CD4-positive, alpha-beta T cell (primary cell): ENCODE measurements around the gene FUT7. TPM values are rescaled to one million over a fixed set of nuclear protein-coding genes. Genes with fewer than 3 reads are reported as not detected.
"Not testable (repeated sequence)": the region's sequence is repeated elsewhere in the genome, so short reads cannot be mapped to it uniquely, and the experiment has no call there.

ENCODE experiments used
- ATAC-seq: fragments of 200-7000 bp; cut with Tn5 transposase; one replicate; pipeline ENCODE4 v1.10.0; 2022; ENCODE audit warnings: mild to moderate bottlenecking; ENCODE audit not compliant: poor library complexity
- CTCF ChIA-PET: fragments of 350-600 bp; sonication (Branson Sonifier 250); formaldehyde crosslinking; loops from one replicate; lab custom pipeline; 2021; ENCODE audit warnings: antibody characterized with exemption, inconsistent platforms; lab: Charles Lee
- POLR2A ChIA-PET: fragments of 350-600 bp; sonication (Branson Sonifier 250); formaldehyde crosslinking; loops from one replicate; lab custom pipeline; 2021; ENCODE audit warnings: antibody characterized with exemption, inconsistent platforms; lab: Charles Lee
- DNase-seq, 14 experiments: peaks; one replicate each; pipeline ENCODE4 v3.0.0-alpha.2; 2013 to 2020; ENCODE audit warnings: mixed read lengths in 2 of 14
- H3K27ac ChIP-seq, 2 donors: one replicate each; pipeline versions ENCODE4 v1.5.1 to v1.7.0; 2013; ENCODE audit warnings: low read length in 2 of 2, low read depth in 1 of 2, mild to moderate bottlenecking in 1 of 2
- H3K27me3 ChIP-seq, 2 experiments: 1 replicate in 1 of 2; 2 replicates in 1 of 2; pipeline versions ENCODE4 v1.6.1 to v1.7.0; 2013; ENCODE audit warnings: low read length in 2 of 2, control low read depth in 1 of 2, mild to moderate bottlenecking in 1 of 2, moderate library complexity in 1 of 2; ENCODE audit not compliant: insufficient read depth in 2 of 2, control insufficient read depth in 1 of 2
- H3K36me3 ChIP-seq: one replicate; pipeline ENCODE4 v1.6.1; 2013; ENCODE audit warnings: low read length, control low read depth; ENCODE audit not compliant: insufficient read depth
- H3K4me1 ChIP-seq: one replicate; pipeline ENCODE4 v1.6.1; 2013; ENCODE audit warnings: low read length, control low read depth; ENCODE audit not compliant: insufficient read depth
- H3K4me3 ChIP-seq: one replicate; pipeline ENCODE4 v1.5.1; 2013; ENCODE audit warnings: mild to moderate bottlenecking, low read length, moderate library complexity
- H3K9me3 ChIP-seq, 2 experiments: 1 replicate in 1 of 2; 2 replicates in 1 of 2; pipeline versions ENCODE4 v1.6.1 to v1.7.0; 2013; ENCODE audit warnings: low read length in 2 of 2, mild to moderate bottlenecking in 2 of 2, control low read depth in 1 of 2, moderate library complexity in 1 of 2; ENCODE audit not compliant: control insufficient read depth in 1 of 2, insufficient read depth in 1 of 2
- H3K27ac Mint-ChIP-seq: one replicate; pipeline ENCODE4 v1.8.0; 2020; ENCODE audit warnings: mixed read lengths
- H3K27me3 Mint-ChIP-seq: one replicate; pipeline ENCODE4 v1.8.0; 2021; ENCODE audit warnings: mixed read lengths
- H3K36me3 Mint-ChIP-seq: one replicate; pipeline ENCODE4 v1.8.0; 2021; ENCODE audit warnings: low read depth, mixed read lengths
- H3K4me1 Mint-ChIP-seq: one replicate; pipeline ENCODE4 v1.8.0; 2021; ENCODE audit warnings: low read depth, mixed read lengths
- H3K4me3 Mint-ChIP-seq: one replicate; pipeline ENCODE4 v1.8.0; 2020; ENCODE audit warnings: mild to moderate bottlenecking, mixed read lengths
- H3K9me3 Mint-ChIP-seq: one replicate; pipeline ENCODE4 v1.8.0; 2020; ENCODE audit warnings: mixed read lengths
- CTCF ChIP-seq: fragments of 200-600 bp; IDR thresholded peaks from one replicate; pipeline ENCODE4 v1.8.0; 2022; ENCODE audit warnings: antibody characterized with exemption, mild to moderate bottlenecking
- intact Hi-C, 2 experiments: fragments of 100-400 bp; cut with DNase I in 1 of 2; cut with micrococcal nuclease in 1 of 2; formaldehyde crosslinking; loops; one replicate each; pipeline versions ENCODE4 v1.15.1 to v1.9.0; 2023 to 2025; cut with DNase I, micrococcal nuclease
- total RNA-seq, 174 experiments: library from RNA in 2 of 174; stranded (reverse) in 2 of 174; gene quantifications; one replicate each; pipeline ENCODE4 v1.2.3 and lab custom pipeline; 2021 to 2026

Gene FUT7
- total RNA-seq, 2 experiments from 2014 or later: 1.7 to 1.8 TPM

GRCh38 chr9:137034709-137035506 lies 3.0 kb upstream of the FUT7 start:
- CTCF ChIA-PET: interaction anchor here (0.6 to 2.9 kb wide), 35 partner anchors 9 to 494 kb away, joined by 3 to 20 read pairs (median 4); partner anchors contain the start of genes AJM1, CLIC3, MAN1B1 and NELFB
- peak overlapping the region; percentile 68 for H3K4me3 Mint-ChIP-seq
- POLR2A ChIA-PET: interaction anchor here (0.6 to 2.4 kb wide), 19 partner anchors 10 to 308 kb away, joined by 3 to 9 read pairs (median 4); partner anchors contain the start of genes AJM1, FBXW5, LCN12 and MAN1B1
- Histone ChIP-seq H3K27ac (peak overlapping the region; percentile 29 to 60), H3K4me3 (peak overlapping the region; percentile 51), H3K4me1 (peaks cover 52% of the 10 kb centered on the region), H3K9me3 (no peaks in the 10 kb centered on the region), H3K36me3 (no peaks in the 10 kb centered on the region), H3K27me3 (no peaks in the 10 kb centered on the region)
- peaks cover 41% of the 10 kb centered on the region for H3K4me1 Mint-ChIP-seq
- H3K36me3 Mint-ChIP-seq: no peaks in the 10 kb centered on the region
- H3K27ac Mint-ChIP-seq: peak overlapping the region; percentile 64
- peak; percentile 88 for ATAC-seq
- H3K27me3 Mint-ChIP-seq: no peaks in the 10 kb centered on the region
- intact Hi-C loops: loop anchor here (1.0 to 2.0 kb wide), 4 partner anchors 30 to 248 kb away; partner anchors contain the start of gene AJM1 (in 1 of the 2)
- TF ChIP-seq CTCF: peak; percentile 95
- DNase-seq: peak; percentile 80 to 95 (median 84)
- H3K9me3 Mint-ChIP-seq: no peaks in the 10 kb centered on the region

GRCh38 chr9:137034039-137034708 lies 2.3 kb upstream of the FUT7 start:
- H3K4me1 Mint-ChIP-seq: peaks cover 47% of the 10 kb centered on the region

GRCh38 chr9:137033481-137033880 lies 1.6 kb upstream of the FUT7 start:
- H3K9me3 ChIP-seq, H3K4me3 Mint-ChIP-seq, H3K27me3 Mint-ChIP-seq, H3K36me3 Mint-ChIP-seq, ATAC-seq, H3K36me3 ChIP-seq, intact Hi-C loops, H3K27me3 ChIP-seq, H3K27ac ChIP-seq, DNase-seq, H3K9me3 Mint-ChIP-seq: not testable (repeated sequence)
- Histone ChIP-seq H3K4me3 (peak overlapping the region; percentile 68), H3K4me1 (peaks cover 66% of the 10 kb centered on the region)
- POLR2A ChIA-PET: interaction anchor here (0.9 kb wide), 1 partner anchor 86 kb away, joined by 3 read pairs; no protein-coding TSS in a partner anchor
- H3K4me1 Mint-ChIP-seq: peaks cover 47% of the 10 kb centered on the region
- CTCF ChIA-PET: interaction anchor here (1.2 to 2.9 kb wide), 3 partner anchors 13 to 191 kb away, joined by 3 to 20 read pairs (median 3); partner anchors contain the start of gene AJM1
- H3K27ac Mint-ChIP-seq: peak overlapping the region; percentile 33

More at GRCh38 chr9:137034039-137034708, 2.3 kb upstream of the FUT7 start:
- no peak for TF ChIP-seq CTCF
- POLR2A ChIA-PET: interaction anchor here (0.7 to 2.4 kb wide), 12 partner anchors 10 to 248 kb away, joined by 3 to 9 read pairs (median 4); partner anchors contain the start of genes AJM1, MAN1B1, TMEM141 and UAP1L1
- DNase-seq (peak in 1 of 14 experiments; percentile 52), ATAC-seq (no peak)
- Histone ChIP-seq H3K9me3 (no peaks in the 10 kb centered on the region), H3K27ac (peak overlapping the region; percentile 29 to 60), H3K4me3 (peak overlapping the region; percentile 68), H3K27me3 (no peaks in the 10 kb centered on the region), H3K36me3 (no peaks in the 10 kb centered on the region), H3K4me1 (peaks cover 59% of the 10 kb centered on the region)
- H3K27ac Mint-ChIP-seq: peak overlapping the region; percentile 64
- CTCF ChIA-PET: interaction anchor here (0.6 to 2.9 kb wide), 20 partner anchors 10 to 307 kb away, joined by 3 to 20 read pairs (median 6); partner anchors contain the start of genes AJM1, CLIC3, NELFB and NPDC1
- no peaks in the 10 kb centered on the region for H3K27me3 Mint-ChIP-seq
- peak overlapping the region; percentile 68 for H3K4me3 Mint-ChIP-seq
- intact Hi-C loops: loop anchor here in 1 of 2 experiments (2.0 kb wide), 2 partner anchors 29 to 189 kb away; no protein-coding TSS in a partner anchor
- no peaks in the 10 kb centered on the region for H3K9me3 Mint-ChIP-seq
- no peaks in the 10 kb centered on the region for H3K36me3 Mint-ChIP-seq
